Cerebellar cortex (tissue), 1 donor: ENCODE data around the gene HECTD3.
"Not testable (repeated sequence)": the region's sequence is repeated elsewhere in the genome, so short reads cannot be mapped to it uniquely, and the experiment has no call there.

Experiments
- DNase-seq: peaks from one replicate; pipeline ENCODE4 v3.0.0-alpha.2; 2015; ENCODE audit warnings: low spot score

The HECTD3 gene

DNA sequence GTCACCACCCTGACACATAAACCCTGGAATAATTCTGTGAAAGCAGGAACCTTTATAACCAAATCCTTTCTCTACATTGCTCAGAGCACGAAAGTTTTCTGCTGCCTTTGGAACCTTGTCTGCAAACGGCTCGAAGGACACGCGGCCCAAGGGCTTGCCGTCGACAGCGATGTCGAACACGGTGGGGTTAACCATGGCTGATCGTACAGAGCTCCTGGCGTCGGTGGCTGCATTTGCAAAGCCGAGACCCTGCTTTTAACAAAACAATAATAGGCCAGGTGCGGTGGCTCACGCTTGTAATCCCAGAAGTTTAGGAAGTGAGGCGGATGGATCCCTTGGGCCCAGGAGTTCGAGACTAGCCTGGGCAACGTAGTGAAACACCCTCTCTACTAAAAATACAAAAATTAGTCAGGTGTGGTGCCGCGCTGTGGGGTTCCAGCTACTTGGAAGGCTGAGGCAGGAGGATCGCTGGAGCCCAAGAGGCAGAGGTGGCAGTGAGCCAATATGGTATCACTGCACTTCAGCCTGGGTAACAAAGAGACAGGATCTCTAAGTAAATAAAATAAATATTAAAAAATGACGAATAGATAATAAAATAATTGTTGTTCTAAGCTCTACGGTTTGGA lies 22.5 kb downstream of the HECTD3 start:
- no peak for DNase-seq

DNA sequence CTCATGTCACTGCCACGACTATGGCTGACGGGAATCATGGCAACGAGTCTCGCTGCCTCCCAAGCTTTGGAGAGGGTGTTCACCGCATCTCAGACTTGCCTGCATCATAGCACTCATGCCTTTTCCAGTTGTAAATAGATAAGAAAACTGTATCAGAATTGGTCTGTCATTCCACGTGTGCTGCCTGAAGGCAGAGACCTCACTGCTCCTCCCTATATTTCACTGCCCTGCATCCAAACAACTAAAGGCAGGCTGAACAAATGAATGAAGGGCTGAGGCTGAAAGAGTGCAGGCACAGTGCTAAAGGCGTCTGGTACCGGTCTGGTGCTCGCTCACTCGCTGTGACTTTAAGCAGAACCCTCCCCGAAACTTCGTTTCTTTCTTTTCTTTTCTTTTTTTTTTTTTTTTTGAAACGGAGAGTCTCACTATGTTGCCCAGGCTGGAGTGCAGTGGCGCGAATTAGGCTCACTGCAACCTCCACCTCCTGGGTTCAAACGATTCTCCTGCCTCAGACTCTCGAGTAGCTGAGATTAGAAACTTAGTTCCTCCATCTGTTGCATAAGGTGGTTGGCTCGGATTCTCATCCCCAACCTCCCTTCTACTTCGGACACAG lies 25.3 kb downstream of the HECTD3 start:
- DNase-seq, result no peak

- DNase-seq, result not testable (repeated sequence)
Observed at GRCh38 chr1:44977372-44977771, 33.8 kb downstream of the HECTD3 start.

DNA sequence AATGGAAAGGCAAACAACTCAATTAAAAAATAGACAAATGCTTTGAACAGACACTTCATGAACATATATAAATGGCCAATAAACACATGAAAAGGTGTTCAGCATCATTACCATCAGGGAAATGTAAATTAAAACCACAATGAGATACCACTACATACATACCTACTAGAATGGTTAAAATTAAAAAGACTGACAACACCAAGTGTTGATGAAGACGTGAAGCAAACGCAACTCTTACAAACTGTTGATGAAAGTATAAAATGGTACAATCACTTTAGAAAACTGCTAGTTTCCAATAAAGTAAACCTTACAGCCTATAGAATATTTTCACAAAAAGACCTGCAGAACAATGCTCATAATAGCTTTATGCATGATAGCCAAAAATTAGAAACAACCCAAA lies 34.9 kb downstream of the HECTD3 start:
- no peak for DNase-seq

DNA sequence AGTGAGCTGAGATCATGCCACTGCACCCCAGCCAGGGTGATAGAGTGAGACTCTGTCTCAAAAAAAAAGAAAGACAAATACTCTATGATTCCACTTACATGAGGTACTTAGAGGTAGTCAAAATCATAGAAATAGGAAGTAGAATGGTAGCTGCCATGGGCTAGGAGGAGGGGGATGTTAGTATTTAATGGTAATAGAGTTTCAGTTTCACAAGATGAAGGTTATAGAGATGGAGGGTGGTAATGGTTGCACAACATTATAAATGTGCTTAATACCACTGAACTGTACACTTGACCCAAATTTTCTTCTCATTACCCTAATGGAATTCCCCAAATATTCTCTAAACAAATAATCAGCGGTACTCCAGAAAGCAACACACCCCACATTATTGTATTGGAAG lies 37.5 kb downstream of the HECTD3 start:
- no peak for DNase-seq

GRCh38 chr1:44970317-44970716 lies 40.8 kb downstream of the HECTD3 start:
- DNase-seq, result no peak

DNA sequence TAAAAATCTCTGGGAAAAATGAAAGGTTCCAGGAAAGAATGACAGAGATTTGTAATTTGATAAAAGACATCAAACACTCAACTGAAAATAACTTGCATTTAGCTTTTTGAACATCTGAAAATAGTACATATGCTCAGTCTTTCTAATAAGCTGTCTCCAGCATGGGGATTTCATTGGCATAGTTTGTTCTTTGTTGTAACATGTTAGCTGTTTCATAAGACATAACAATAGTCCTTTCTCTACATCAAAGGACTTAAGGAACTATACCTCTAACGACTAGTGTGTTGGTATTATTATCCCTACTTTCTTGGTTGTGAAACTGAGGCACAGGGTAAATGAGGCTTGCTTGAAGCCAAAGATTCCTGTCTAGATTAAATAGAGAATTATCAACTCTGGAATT lies 46.7 kb downstream of the HECTD3 start:
- DNase-seq, result no peak

DNA sequence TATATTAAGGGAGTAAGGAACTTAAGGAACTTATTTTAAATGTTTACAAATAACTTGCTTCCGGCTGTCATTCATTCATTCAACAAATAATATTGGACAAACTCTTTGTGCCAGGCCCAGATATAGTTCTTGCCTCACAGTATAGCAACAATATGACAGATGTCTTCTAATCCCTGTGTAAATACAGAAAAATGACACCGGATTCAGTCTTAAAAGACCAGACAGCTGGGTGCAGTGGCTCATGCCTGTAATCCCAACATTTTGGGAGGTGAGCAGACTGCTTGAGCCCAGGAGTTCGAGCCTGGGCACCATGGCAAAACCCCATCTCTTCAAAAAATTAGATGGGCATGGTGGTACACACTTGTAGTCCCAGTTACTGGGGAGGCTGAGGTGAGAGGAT lies 48.4 kb downstream of the HECTD3 start:
- no peak for DNase-seq

DNA sequence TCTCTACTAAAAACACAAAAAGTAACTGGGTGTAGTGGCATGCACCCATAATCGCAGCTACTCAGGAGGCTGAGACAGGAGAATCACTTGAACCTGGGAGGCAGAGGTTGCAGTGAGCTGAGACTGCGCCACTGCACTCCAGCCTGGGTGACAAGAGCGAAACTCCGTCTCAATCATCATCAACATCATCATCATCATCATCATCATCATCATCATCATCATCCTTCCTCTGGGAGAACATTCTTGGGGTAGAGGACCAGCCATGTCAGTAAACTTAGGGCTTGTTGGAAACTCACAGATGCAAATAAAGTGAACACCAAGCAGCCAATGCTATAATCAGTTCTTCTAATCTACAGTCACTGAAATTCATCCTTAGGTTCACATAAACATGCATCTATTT lies 49.1 kb downstream of the HECTD3 start:
- DNase-seq, result not testable (repeated sequence)

DNA sequence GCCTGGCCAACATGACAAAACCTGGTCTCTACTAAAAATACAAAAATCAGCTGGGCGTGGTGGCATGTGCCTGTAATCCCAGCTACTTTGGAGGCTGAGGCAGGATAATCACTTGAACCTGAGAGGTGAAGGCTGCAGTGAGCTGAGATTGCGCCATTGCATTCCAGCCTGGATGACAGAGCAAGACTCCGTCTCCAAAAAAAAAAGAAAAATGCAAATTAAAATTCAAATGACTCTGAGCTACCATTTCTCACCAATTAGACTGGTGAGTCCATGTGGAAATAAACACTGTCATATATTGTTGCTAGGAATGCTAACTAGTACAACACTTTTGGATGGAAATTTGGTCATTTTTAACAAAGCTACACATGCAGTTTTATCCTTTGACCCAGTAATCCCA lies 53.6 kb downstream of the HECTD3 start:
- not testable (repeated sequence) for DNase-seq

- DNase-seq, result not testable (repeated sequence)
Observed at GRCh38 chr1:44956077-44956476, 55.0 kb downstream of the HECTD3 start.
